HG02943 (cell line): ENCODE measurements around the gene LMNTD2.

Experiments
- ATAC-seq: cut with Tn5 transposase; IDR thresholded peaks from one replicate; pipeline ENCODE4 v1.9.1; 2021; ENCODE audit warnings: mild to moderate bottlenecking, low read depth, moderate library complexity; ENCODE audit not compliant: unreplicated experiment

Gene LMNTD2

GRCh38 chr11:554428-555226 is 5.9 kb downstream of the LMNTD2 start:
- ATAC-seq, result no peak

GRCh38 chr11:553988-554340 is 6.6 kb downstream of the LMNTD2 start:
- ATAC-seq, result no peak

- no peak for ATAC-seq
Observed at GRCh38 chr11:553083-553987, 7.2 kb downstream of the LMNTD2 start.

- ATAC-seq, result no peak
Observed at GRCh38 chr11:551596-551995, 8.9 kb downstream of the LMNTD2 start.

- no peak for ATAC-seq
Observed at GRCh38 chr11:551131-551530, 9.4 kb downstream of the LMNTD2 start.

GRCh38 chr11:550746-551085 is 9.8 kb downstream of the LMNTD2 start:
- ATAC-seq, result no peak

GRCh38 chr11:550021-550745 is 10.4 kb downstream of the LMNTD2 start:
- ATAC-seq, result no peak

- ATAC-seq, result no peak
Observed at GRCh38 chr11:548700-549603, 11.6 kb downstream of the LMNTD2 start.

GRCh38 chr11:545171-545570 is 15.4 kb downstream of the LMNTD2 start:
- no peak for ATAC-seq

GRCh38 chr11:544817-545166 is 15.7 kb downstream of the LMNTD2 start:
- no peak for ATAC-seq

- no peak for ATAC-seq
Observed at GRCh38 chr11:541433-541885, 19.1 kb downstream of the LMNTD2 start.

GRCh38 chr11:540583-541432 is 19.7 kb downstream of the LMNTD2 start:
- ATAC-seq, result no peak

- no peak for ATAC-seq
Observed at GRCh38 chr11:539971-540481, 20.5 kb downstream of the LMNTD2 start.

GRCh38 chr11:538431-539051 is 22.0 kb downstream of the LMNTD2 start:
- ATAC-seq, result no peak

- ATAC-seq, result no peak
Observed at GRCh38 chr11:537622-538430, 22.7 kb downstream of the LMNTD2 start.

GRCh38 chr11:536841-537621 is 23.5 kb downstream of the LMNTD2 start, which contains the start of gene LRRC56:
Gene LRRC56 (plus strand): TSS chr11:537527. CDS start chr11:540685, 3,158 bp downstream.
- peak; percentile 40 for ATAC-seq
